AG04449 (cell line): ENCODE results near the gene MAN1A2.

Experiments
- CTCF ChIA-PET: fragments of 350-600 bp; formaldehyde crosslinking; extraction: SDS; loops from one replicate; lab custom pipeline; 2021; ENCODE audit warnings: antibody characterized with exemption; lab: Yijun Ruan, JAX
- POLR2A ChIA-PET: fragments of 400-600, 350-600 bp; formaldehyde crosslinking; extraction: SDS; loops from one replicate; lab custom pipeline; 2020; ENCODE audit warnings: antibody characterized with exemption, inconsistent platforms; lab: Yijun Ruan, JAX
- DNase-seq: peaks from one replicate; pipeline ENCODE4 v3.0.0-alpha.2; 2010; ENCODE audit warnings: low read depth, low spot score
- H3K4me3 ChIP-seq: 2 replicates; pipeline ENCODE4 v1.5.1; 2011; ENCODE audit warnings: low read depth, mild to moderate bottlenecking, control low read depth, low read length
- TF ChIP-seq, protein P1 (sequence below): IDR thresholded peaks from one replicate; pipeline ENCODE4 v1.5.1; 2011; ENCODE audit warnings: mild to moderate bottlenecking, moderate library complexity, low read length, control low read depth, inconsistent platforms; ENCODE audit not compliant: insufficient read depth; ENCODE audit errors: missing control alignments

The MAN1A2 gene

DNA sequence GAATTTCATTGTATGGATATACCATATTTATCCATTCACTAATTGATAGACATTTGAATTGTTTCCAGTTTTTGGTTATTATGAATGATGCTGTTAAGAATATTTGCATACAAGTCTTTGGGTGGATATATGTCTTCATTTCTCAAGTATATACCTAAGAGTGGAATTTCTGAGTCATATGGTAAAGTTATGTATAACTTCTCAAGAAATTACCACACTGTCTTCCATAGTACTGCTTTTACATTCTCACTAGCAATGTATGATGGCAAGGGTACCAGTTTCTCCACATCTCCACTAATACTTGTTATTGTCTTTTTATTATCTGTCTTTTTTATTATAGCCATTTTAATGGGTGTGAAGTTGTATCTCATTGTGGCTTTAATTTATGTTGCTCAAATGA is 164.0 kb downstream of the MAN1A2 start:
- CTCF ChIA-PET, result interaction anchor here (1.0 to 6.9 kb wide), 3 partner anchors 223 to 365 kb away, joined by 4 to 78 read pairs (median 6); no protein-coding TSS in a partner anchor
- DNase-seq, result no peak
- no peak overlapping the region for H3K4me3 ChIP-seq
- POLR2A ChIA-PET, result no interaction called here
- TF ChIP-seq, protein P1, sequence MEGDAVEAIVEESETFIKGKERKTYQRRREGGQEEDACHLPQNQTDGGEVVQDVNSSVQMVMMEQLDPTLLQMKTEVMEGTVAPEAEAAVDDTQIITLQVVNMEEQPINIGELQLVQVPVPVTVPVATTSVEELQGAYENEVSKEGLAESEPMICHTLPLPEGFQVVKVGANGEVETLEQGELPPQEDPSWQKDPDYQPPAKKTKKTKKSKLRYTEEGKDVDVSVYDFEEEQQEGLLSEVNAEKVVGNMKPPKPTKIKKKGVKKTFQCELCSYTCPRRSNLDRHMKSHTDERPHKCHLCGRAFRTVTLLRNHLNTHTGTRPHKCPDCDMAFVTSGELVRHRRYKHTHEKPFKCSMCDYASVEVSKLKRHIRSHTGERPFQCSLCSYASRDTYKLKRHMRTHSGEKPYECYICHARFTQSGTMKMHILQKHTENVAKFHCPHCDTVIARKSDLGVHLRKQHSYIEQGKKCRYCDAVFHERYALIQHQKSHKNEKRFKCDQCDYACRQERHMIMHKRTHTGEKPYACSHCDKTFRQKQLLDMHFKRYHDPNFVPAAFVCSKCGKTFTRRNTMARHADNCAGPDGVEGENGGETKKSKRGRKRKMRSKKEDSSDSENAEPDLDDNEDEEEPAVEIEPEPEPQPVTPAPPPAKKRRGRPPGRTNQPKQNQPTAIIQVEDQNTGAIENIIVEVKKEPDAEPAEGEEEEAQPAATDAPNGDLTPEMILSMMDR, result no peak

DNA sequence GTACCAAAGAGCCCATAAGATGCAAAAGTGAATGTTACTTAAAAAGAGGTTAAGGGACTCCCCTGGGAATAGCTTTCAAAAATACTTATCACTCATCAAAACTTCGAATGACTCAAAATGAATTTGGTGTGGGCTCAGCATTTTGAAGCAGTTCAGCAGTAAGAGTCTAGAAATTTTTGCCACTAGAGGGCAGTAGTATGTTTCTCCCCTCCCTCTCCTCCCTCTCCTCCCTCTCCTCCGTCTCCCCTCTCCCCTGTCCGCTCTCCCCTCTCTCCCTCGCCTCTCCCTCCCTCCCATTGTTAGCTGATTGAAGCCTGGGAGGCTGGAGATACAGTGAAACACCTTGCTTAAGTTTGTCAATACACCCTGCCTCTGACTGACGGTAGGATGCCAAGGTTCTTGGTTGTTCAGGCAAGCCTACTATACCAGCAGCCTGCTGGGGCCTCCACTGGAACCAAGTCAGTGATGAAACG is 167.8 kb downstream of the MAN1A2 start:
- H3K4me3 ChIP-seq, result no peak overlapping the region; the same call in 1 of the 2 replicates
- CTCF ChIA-PET, result interaction anchor here (0.6 to 6.9 kb wide), 65 partner anchors 8 to 467 kb away, joined by 3 to 209 read pairs (median 5); partner anchors contain the start of gene TENT5C
- POLR2A ChIA-PET, result no interaction called here
- TF ChIP-seq, protein P1, result peak; percentile 65
- no peak for DNase-seq

DNA sequence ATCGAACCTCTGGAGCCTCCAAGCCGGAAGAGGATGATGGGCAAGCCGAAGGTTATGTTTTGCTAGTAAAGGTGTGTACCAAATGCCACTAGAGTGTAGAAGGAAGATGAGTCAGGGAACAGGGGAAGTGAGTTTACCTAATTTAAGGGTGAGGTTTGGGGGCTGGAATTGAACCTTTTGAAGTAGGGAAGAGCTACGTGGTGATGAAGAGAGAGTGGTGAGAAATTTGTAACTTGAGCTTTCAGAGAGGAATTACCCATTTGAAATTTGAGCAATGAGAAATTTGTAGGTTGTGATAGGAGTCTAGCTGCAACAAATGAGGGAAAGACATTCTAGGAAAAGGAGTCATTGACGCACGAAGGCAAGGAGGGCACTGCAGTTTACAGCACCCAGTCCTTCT is 168.6 kb downstream of the MAN1A2 start:
- ChIA-PET POLR2A (no interaction called here), CTCF (interaction anchor here (0.6 to 6.9 kb wide), 44 partner anchors 8 to 382 kb away, joined by 3 to 209 read pairs (median 6); partner anchors contain the start of gene TENT5C)
- H3K4me3 ChIP-seq, result no peak overlapping the region
- no peak for DNase-seq
- TF ChIP-seq, protein P1, result no peak

DNA sequence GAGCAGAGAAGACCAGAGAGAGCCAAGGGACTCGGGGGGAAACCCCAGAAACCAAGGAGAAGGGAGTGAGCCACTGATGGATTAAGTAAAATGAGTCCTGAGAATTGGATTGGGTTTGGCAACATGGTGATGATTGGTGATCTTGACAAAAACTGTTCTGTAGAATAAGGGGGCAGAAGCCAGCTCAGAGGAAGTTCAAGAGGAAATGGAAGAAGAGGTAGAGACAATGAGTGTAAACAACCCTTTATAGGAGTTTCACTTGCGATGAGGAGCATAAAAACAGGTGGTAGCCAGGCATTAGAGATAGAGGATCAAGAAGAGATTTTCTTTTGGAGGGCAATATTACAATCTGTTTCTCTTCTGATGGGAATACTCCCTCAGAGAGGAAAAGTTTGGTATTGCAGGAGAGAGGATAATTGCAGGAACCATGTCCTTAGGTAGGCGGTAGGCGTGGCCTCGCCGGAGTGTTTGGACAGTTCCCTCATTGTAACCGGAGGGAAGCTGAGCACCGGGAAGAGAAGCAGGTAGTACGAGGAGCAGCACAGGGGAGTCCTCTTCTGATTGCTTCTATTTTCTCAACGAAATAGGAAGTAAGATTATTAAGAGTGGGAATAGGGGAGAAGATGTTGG is 170.2 kb downstream of the MAN1A2 start:
- TF ChIP-seq, protein P1, result no peak
- H3K4me3 ChIP-seq, result no peak overlapping the region
- ChIA-PET CTCF (interaction anchor here (1.5 to 6.9 kb wide), 5 partner anchors 9 to 359 kb away, joined by 3 to 209 read pairs (median 78); no protein-coding TSS in a partner anchor), POLR2A (no interaction called here)
- DNase-seq, result no peak

DNA sequence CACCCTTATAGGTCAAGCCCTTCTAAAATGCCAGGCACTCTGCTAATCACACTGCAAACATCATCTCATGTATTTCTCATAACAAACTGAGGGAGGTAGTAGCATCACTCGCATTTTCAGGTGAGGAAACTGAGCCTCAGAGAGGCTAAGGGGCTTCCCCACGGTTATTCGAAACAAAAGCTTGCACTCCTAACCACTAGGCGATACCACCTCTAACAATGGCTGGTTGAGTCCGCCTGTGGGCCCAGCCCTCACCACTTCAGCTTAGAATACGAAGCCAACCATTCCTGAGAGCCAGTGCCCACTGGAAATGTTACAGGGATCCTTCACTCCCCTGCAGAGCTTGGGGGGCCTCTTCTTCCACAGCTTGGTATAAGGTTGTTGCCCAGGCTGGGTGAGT is 173.3 kb downstream of the MAN1A2 start:
- no peak overlapping the region for H3K4me3 ChIP-seq
- TF ChIP-seq, protein P1, result no peak
- CTCF ChIA-PET, result interaction anchor here (0.8 to 4.6 kb wide), 4 partner anchors 11 to 218 kb away, joined by 3 to 24 read pairs (median 6); no protein-coding TSS in a partner anchor
- POLR2A ChIA-PET, result no interaction called here
- no peak for DNase-seq

DNA sequence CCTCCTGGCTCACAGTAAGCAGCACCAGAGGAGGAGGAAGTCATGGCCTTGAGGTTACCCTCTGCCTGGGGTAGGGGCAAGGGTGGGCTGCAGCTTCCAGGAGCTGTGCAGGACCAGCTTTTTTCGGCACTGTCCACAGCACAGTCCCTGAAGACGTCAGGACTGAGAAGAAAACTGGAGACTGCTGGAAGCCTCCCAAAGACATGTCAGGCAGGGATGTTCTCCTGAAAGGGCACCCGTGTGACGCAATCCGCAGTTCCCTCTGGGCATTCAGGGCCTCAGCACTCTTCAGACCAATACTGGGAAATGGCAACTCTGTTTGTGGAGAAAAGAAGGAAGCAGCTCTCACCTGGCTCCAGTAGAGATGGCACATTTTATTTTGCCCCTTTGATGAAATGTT is 173.8 kb downstream of the MAN1A2 start:
- no peak for DNase-seq
- CTCF ChIA-PET, result interaction anchor here (0.7 to 4.6 kb wide), 4 partner anchors 47 to 398 kb away, joined by 3 to 24 read pairs (median 3); no protein-coding TSS in a partner anchor
- H3K4me3 ChIP-seq, result no peak overlapping the region
- POLR2A ChIA-PET, result no interaction called here
- TF ChIP-seq, protein P1, result no peak
